Stimulated activated naive CD8-positive, alpha-beta T cell treated with anti-CD3 and anti-CD28 coated beads, Interleukin-15, Interleukin-2, amounts not matched to agents 100 U/mL and 50 U/mL, for 24 hours (primary cell): ENCODE data around the gene PHF14.
A peak's percentile ranks its signal among the peaks of the same experiment; 100 is the strongest.

Experiments
- ATAC-seq: fragments of 150-1000 bp; cut with Tn5 transposase; one replicate; pipeline ENCODE4 v1.10.0; 2021
- DNase-seq: peaks from one replicate; pipeline ENCODE4 v3.0.0; 2021

Gene PHF14

GRCh38 chr7:11175371-11175770, 201.7 kb downstream of the PHF14 start:
- no peak for ATAC-seq
- DNase-seq, result no peak

DNA sequence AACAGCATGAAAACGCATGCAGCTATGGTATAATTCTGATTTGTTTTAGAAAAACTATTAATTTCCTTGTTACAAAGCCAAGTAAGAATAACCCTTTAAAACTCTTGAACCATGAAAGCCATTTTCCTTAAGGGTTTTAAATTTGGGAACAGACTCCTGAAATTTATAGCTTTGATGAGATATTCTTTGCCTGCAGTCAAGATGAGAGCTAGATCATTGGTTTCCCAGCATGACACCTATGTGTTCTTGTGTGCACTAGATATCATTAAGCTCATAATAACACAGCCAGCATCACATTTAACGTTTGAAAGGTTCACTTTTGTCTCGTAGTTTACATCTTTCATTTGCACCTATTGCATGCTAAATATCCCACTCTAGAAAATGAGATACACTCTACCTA, 202.2 kb downstream of the PHF14 start:
- no peak for ATAC-seq
- DNase-seq, result no peak

GRCh38 chr7:11176985-11177555, 203.4 kb downstream of the PHF14 start:
- DNase-seq, result no peak
- no peak for ATAC-seq

DNA sequence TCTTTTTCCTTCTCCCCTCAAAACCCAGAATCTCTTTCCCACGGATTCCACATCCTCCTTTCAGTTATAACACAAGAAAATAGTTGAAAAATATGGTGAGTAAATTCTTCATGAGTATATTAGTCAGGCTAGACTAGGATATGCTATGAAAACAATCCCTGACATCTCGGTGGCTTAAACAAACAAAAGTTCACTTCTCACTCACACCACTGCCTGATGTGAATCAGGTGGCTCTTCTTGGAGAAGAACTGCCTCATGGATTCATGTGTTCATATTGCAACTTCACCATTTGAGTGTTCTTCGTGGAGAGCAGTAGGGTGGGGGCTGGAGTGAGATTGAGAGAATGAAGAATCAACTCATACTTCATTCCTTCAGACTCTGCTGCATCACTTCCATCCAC, 204.1 kb downstream of the PHF14 start:
- ATAC-seq, result no peak
- DNase-seq, result no peak

DNA sequence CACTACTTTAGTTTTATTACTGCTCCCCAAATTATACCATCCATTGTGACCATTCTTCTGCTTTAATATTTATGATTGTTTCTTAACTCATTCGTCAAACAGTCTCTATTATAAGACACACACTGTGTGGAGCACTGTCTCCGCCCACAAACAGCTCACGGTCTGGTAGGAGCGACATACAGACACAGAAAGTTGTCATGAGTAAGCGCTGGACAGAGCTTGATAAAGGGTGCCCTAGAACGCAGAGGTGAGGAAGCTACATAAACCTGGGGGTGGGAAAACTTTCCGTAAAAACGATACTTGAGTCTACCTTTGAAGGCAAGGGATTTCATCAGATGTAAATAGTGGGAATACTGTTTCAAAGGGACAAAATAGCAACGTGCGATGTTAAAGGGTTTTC, 207.9 kb downstream of the PHF14 start:
- ATAC-seq (no peak), DNase-seq (no peak)

- no peak for DNase-seq
- ATAC-seq, result no peak
These were observed 209.1 kb downstream of the PHF14 start for GRCh38 chr7:11182736-11183135.

DNA sequence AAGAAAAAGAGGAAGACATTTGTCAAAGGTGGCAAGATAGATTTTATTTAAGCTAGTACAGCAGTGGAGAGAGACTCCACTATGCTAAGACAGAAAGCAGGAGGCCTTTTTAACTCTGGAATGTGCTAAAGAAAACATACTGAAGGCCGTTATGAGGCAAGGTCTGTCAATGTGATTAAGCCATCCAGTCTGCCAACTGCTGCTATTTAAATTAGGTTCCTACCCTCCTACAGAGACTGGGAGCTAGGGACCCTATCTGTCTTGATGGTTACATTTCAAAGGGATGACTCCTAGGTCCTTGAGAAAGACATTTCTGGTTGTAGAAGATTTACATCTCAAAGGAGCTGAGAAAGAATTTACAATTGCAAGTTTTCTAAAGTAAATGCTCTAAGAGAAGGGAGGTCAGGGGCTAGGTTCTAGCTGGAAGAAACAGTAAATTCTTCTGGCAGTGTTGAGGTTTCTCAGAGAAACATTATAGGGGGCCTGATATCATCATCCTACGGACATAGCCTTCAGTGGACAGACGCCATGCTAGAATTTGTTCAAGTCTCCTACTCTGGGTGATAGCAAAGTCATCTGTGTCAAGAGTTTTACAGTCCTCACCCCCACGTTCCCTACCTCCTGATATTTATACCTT, 211.6 kb downstream of the PHF14 start:
- DNase-seq (no peak), ATAC-seq (no peak)

DNA sequence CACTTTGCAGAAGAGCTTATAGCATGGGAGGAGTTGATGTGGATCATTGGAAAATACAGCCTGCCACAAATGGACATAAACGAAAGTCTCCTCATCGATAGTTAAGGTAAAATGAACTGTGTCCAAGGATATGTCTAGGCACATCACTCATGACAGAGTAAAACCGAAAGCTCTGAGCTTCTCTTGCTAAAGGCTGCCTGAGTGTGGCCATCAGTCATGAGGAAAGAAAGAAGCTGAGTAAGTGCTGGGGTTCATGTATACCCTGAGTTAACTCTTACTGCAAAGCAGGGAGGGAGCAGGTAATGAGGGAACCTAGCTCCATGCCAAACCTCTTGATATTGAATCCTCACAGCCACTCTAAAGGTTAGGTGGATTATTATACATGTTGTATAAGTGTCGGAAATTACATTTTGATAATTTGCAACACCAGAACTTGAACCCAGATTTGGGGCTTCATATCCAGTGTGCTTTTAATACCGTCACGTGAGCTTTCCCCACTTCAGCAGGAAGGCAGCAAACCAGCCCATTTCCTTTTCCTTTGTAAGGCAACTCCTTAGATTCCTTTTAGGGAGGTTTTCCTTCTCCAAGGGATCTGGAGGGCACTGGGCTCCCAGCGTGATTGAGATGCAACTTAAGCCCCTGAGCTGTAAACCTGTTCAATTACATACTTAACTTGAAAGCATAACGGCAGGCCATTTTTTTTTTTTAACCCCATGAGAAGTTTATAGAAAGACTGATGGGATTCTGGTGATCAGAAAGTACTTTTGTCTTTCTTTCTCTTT, 215.0 kb downstream of the PHF14 start:
- ATAC-seq (no peak), DNase-seq (no peak)

DNA sequence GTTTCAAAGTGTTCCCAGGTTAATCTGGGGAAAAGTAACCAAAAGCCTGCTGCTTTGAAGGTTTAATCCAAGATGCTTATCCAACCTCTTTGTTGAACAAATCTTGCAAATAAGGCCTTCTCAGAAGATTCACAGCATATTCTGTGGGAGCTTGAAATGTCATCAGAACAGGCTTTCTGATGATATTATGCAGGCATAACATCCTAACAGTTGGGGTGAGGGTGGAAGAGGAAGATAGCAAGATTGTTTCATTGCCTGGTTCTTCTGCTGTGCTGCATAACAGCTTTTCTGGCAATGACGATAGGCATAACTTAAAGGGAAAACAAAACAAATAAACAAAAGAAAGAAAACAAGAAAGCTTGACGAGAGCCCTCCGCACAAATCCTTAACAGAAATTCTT, 217.4 kb downstream of the PHF14 start:
- DNase-seq (no peak), ATAC-seq (no peak)

GRCh38 chr7:11191574-11192220, 218.0 kb downstream of the PHF14 start:
- ATAC-seq, result no peak
- no peak for DNase-seq

DNA sequence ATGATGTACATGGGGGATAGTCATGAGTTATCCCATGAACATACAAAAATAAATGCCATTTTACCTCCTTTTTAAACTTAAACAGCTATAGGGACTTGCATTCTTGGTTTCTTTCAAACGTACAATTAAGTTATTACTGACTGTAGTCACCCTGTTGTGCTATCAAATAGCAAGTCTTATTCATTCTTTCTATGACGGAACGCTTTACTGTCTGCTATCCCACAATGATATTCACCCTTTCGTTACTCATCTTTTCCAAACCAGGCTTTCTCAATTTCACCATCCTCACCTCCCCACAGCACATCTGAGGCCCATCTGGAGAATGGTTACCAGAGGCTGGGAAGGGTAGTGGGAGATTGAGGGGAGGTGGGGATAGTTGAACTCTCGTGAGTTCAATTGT, 218.8 kb downstream of the PHF14 start:
- ATAC-seq (peak; percentile 87), DNase-seq (no peak)

DNA sequence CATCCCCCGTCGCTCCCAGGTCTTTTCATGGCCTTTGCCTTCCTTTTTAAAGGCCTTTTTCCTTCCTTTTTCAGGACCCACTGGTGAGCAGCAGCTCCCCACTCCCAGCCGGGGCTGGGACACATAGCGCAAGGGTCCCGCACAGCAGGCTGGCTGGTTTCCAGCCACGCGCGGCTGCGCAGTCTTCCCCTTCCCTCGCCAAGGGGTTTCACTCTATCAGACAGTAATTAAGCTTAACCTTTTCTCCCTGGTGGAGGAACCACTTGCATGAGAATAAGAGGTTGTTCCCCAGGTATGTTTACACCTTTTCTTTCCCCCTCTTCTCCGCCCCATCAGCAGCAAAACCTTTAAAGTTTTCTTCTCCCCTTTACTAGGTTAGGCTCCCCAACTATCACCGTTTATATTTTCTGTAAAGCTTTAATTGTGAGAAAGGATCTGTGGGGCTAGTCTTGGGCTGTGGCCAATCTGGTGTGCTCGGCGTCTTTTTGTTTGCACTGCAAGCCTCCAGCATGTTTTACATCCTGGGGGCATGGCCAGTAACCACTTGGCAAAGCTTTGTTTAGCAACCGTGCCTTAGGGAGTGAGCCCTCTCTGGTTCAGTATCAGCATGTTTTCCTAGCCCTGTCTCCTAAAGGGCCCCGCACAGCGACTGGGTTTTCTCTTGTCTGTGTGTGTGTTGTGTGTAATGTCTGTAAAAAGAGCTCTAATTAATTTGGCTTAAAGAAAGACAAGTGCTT, 219.6 kb downstream of the PHF14 start:
- DNase-seq (no peak), ATAC-seq (no peak)

DNA sequence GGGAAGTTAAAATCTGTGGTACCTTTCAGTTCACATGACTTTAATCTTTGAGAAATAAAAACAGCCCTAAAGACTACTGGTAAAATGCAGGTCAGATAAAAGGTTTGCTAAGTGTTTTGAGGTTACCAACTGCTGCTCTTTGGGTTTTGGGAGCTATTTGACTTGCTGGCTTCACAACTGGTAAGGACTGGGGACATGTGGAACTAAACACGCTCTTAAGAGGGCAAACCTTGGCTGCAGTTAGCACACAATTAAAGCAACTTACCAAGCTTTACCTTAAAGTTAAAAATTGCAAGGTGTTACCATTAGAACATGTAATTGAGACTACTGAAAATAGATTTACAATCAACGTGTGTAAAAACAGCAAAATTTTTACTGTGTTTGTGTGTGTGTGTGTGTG, 220.2 kb downstream of the PHF14 start:
- no peak for ATAC-seq
- no peak for DNase-seq

DNA sequence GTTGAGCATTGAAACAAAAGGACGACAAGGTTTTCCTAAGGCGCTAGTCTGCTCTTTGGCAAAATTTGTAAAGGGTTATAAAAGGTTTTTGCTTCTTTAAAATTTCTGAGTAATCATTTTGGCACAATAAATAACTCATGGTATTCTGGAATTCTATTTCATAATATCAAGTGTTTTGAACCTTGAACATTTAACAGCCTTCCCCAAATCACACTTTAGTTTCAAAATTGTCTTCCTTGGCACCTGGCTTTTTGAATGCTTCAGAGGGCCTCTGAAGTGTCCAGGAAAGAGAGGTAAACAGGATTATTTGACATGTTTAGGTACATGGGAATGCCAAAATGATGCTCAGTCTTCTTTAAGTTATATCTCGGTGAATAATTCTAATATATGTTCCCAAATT, 220.8 kb downstream of the PHF14 start:
- ATAC-seq, result no peak
- no peak for DNase-seq

GRCh38 chr7:11195502-11195901, 221.8 kb downstream of the PHF14 start:
- ATAC-seq, result no peak
- DNase-seq, result no peak

DNA sequence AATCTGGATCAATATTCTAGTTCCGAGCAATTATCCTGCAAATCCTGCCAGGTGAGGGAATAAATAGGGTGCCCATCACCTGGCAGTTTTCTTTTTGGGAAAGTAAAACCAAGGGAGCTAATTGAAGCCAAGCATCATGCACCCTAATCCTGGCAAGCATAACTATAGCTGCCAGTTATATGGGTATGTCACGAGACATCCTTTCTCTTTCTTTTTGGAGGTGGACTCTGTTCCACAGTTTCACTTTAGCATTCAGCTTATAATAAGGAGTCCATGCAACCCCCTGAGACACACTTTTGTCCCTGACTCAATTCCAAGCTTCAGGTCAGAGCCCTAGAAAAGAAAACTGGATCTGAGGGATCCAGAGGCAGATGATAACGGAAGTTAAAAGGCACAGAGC, 222.5 kb downstream of the PHF14 start:
- DNase-seq (no peak), ATAC-seq (no peak)

- no peak for ATAC-seq
- DNase-seq, result no peak
These were observed 229.6 kb downstream of the PHF14 start for GRCh38 chr7:11203224-11203623.

DNA sequence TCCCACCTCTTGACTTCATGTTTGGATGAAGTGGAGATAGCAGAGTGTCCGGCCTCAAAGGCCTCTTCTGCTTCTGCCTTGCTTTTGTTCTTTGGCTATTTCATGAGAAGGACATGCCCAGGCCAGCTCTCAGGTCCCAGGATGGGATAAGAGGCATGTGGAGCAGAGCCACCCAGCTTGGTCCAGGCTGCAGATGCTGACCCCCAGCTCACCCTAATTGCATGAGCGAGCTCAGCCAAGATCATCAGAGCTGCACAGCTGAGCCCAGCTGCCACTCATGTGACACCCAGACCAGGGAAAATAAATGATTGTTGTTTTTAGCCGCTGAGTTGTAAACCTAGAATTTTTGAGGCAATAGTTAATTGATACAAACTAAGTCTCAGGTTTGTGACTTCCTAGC, 230.0 kb downstream of the PHF14 start:
- ATAC-seq (no peak), DNase-seq (no peak)

DNA sequence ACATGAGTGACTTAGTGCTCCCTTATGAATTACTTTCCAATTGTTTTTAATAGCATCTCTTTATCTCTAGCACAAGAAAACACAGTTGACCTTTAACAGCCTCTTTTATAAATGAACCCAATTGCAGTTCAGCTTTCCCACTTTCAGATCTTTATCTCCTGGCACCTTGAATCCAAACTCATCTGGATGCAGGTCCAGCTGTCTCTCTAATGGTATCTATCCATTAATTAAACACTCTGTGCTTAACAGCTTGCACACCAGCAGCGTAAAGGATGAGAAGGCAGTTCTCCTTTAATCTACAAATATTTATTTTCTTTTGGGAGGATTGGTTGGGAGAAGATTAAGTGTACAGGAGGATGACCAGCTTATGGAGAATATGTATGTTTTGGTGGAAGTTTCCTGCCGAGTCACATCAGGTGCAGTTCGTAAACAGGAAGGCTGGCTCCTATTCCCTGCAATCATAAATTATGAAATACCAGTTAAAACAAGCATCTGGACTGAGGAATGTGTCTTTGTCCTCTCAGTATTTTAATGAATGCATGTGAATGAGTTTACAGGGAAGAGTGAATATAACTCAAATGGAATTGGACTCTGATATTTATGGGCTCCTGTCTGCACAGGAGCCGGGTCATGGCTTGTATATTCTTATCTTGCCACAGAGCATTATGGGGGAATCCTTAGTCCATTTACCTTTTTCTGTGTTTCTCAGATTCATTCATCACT, 232.7 kb downstream of the PHF14 start:
- ATAC-seq, result no peak
- no peak for DNase-seq

DNA sequence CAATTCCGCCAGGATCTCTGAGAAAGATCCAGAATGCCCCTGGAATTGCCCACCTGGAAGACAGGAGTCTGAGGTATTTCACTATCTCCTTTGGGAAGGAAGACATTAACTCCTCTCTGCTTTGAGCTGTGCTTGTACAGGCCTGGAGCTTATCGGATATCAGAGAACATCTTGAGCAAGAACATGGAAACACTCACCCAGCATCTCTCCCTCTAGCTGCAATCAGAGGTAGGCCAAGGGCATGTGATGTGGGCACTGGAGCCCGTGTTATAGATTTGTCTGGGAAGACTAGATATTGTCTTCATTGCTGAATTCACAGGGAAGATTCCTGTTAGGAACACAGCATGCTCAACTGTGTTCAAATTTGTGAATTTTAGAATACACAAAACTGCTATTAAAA, 233.9 kb downstream of the PHF14 start:
- ATAC-seq (no peak), DNase-seq (no peak)

DNA sequence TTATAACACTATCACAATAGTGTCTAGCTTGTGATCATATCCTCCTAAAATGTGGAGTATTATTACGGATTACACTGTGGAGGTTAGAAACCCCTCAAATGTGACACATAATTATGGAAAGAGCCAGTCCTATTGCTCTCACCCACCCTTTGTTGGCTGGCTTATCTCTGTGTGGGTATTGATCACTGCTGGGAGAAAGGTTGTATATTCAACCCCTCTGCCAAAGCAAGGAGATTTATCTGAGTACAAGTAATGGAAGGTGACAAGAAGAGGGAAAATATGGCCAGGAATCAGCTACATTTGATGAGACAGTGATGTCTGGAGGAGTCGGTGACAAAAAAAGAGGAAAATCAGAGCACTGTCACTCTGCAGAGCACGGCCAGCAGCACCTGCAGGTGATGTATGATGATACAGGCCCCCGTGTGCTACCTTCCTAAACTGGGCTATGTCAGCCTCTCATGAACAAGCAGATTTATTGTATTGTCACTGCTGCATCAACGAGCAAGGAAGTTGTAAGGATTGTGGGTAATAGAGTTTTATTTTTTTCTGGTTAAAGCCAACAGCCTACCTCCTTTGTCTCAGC, 235.3 kb downstream of the PHF14 start:
- ATAC-seq (no peak), DNase-seq (no peak)

DNA sequence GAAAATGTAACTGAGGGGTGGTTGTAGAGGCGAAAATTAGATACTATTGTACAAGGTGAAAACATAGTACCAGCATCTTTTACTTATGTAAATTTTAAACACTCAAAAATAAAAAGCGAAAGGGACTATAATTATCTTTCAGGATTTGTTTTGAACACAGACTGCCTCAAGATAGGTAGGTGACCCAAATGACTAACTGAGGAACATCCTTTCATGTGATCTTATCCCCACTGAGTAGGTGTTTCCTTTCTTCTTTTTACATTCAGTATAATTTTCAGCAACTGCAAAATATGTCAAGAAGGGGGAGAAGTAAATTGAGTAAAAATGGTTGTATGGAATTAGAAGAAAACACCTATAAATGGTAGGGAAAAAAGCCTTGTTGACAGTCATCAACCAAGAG, 236.7 kb downstream of the PHF14 start:
- ATAC-seq, result no peak
- DNase-seq, result no peak
